Tracheal epithelial cell (primary cell): ENCODE results near the gene SLC1A3. TPM values are rescaled to one million over a fixed set of nuclear protein-coding genes. Genes with fewer than 3 reads are reported as not detected.

ENCODE experiments used
- total RNA-seq: library from RNA; depleted of rRNA; stranded (reverse); fragments of >200 nt; gene quantifications from 2 replicates; pipeline ENCODE4 v1.2.1, GENCODE V29; 2014

The SLC1A3 gene
- 4.6 and 7.0 TPM in 2 replicates for total RNA-seq

GRCh38 chr5:36606428-36607113 is at the start of gene SLC1A3:
Gene SLC1A3 (plus strand): TSS chr5:36606606. CDS start chr5:36608424, 1,818 bp downstream.

